Subcutaneous adipose tissue (tissue), 4 donors: ENCODE data around the gene SLC12A7. TPM values are rescaled to one million over a fixed set of nuclear protein-coding genes. Genes with fewer than 3 reads are reported as not detected.

ENCODE experiments used
- total RNA-seq, 4 donors: library from RNA; depleted of rRNA; stranded (reverse); fragments of >200 nt; gene quantifications; one replicate each; pipeline ENCODE4 v1.1.0, GENCODE V29; 2016
- TF ChIP-seq, protein P1 (sequence below): fragments of 450-650 bp; IDR thresholded peaks from one replicate; pipeline ENCODE4 v1.5.1; 2016; ENCODE audit warnings: low read depth, mild to moderate bottlenecking, control low read depth, antibody characterized with exemption, moderate library complexity

The SLC12A7 gene
- 10 to 100 TPM; 12.9 to 34.3 (median 20.7) TPM for total RNA-seq

GRCh38 chr5:1111727-1112289 lies at the start of gene SLC12A7:
Gene SLC12A7 (minus strand): TSS chr5:1112063. CDS start chr5:1111991, 72 bp downstream.
- TF ChIP-seq, protein P1, sequence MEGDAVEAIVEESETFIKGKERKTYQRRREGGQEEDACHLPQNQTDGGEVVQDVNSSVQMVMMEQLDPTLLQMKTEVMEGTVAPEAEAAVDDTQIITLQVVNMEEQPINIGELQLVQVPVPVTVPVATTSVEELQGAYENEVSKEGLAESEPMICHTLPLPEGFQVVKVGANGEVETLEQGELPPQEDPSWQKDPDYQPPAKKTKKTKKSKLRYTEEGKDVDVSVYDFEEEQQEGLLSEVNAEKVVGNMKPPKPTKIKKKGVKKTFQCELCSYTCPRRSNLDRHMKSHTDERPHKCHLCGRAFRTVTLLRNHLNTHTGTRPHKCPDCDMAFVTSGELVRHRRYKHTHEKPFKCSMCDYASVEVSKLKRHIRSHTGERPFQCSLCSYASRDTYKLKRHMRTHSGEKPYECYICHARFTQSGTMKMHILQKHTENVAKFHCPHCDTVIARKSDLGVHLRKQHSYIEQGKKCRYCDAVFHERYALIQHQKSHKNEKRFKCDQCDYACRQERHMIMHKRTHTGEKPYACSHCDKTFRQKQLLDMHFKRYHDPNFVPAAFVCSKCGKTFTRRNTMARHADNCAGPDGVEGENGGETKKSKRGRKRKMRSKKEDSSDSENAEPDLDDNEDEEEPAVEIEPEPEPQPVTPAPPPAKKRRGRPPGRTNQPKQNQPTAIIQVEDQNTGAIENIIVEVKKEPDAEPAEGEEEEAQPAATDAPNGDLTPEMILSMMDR: no peak

DNA sequence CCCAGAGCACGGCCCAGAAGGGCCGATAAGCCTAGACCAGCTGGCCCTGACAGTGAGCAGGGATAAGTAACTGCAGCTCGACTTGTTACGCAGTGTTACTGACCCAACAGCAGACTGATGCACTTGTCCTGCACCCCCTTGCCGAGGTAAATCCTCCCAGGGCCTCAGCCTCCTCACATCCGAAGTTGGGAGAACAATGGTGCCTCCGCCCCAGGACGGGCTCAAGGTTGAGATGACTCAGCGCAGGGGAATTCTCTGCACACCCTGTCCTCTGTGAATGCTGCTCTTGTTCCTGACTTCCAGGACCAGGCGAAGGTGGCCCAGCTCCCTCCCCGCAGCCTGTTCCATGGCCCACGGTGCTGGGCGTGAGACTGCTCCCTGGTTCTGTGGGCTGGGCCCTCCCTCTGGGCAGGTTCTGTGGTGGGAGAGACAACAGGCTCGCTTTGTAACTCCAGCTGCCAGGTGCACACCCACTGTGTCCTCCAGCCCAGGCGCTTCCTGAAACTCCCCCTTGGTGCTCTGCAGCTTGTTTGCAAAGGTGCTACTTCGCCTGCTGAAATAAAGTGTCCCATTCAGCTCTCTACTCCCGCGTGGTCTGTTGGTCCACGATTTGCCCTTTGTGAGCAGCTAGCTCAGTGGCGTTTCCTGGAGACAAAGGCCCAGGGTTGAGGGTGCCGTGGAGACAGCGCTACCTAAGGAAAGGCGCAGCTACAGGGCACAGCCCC lies 49.4 kb upstream of the SLC12A7 start:
- TF ChIP-seq, protein P1: no peak

GRCh38 chr5:1159774-1160406 lies 48.0 kb upstream of the SLC12A7 start:
- TF ChIP-seq, protein P1: no peak

- TF ChIP-seq, protein P1: no peak
Observed at GRCh38 chr5:1159341-1159675, 47.4 kb upstream of the SLC12A7 start.

- TF ChIP-seq, protein P1: no peak
Observed at GRCh38 chr5:1158647-1159340, 46.9 kb upstream of the SLC12A7 start.

GRCh38 chr5:1156754-1157460 lies 45.0 kb upstream of the SLC12A7 start:
- TF ChIP-seq, protein P1: no peak
